ENCODE measurements around the gene TRPV4. TPM values are rescaled to one million over a fixed set of nuclear protein-coding genes. Genes with fewer than 3 reads are reported as not detected.

Gene TRPV4
- total and polyA plus RNA-seq, 9 of the 15 experiments (the other 6 are each of a cell fraction or from before 2014, with no cell fraction given): 0.13 TPM; not detected in 8

GRCh38 chr12:109744986-109745942 lies 87.9 kb downstream of the TRPV4 start (continued):
- TF ChIP-seq, protein P1, sequence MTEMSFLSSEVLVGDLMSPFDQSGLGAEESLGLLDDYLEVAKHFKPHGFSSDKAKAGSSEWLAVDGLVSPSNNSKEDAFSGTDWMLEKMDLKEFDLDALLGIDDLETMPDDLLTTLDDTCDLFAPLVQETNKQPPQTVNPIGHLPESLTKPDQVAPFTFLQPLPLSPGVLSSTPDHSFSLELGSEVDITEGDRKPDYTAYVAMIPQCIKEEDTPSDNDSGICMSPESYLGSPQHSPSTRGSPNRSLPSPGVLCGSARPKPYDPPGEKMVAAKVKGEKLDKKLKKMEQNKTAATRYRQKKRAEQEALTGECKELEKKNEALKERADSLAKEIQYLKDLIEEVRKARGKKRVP (CRISPR knock-in tag; IDR thresholded peaks at IDR 0.05): no peak
- TF ChIP-seq, protein P2, sequence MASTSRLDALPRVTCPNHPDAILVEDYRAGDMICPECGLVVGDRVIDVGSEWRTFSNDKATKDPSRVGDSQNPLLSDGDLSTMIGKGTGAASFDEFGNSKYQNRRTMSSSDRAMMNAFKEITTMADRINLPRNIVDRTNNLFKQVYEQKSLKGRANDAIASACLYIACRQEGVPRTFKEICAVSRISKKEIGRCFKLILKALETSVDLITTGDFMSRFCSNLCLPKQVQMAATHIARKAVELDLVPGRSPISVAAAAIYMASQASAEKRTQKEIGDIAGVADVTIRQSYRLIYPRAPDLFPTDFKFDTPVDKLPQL (IDR thresholded peaks at IDR 0.05; ENCODE audit: extremely low read depth, insufficient read length): no peak
- TF ChIP-seq ZNF699 (CRISPR knock-in tag; IDR thresholded peaks at IDR 0.05; ENCODE audit: insufficient replicate concordance): no peak

DNA sequence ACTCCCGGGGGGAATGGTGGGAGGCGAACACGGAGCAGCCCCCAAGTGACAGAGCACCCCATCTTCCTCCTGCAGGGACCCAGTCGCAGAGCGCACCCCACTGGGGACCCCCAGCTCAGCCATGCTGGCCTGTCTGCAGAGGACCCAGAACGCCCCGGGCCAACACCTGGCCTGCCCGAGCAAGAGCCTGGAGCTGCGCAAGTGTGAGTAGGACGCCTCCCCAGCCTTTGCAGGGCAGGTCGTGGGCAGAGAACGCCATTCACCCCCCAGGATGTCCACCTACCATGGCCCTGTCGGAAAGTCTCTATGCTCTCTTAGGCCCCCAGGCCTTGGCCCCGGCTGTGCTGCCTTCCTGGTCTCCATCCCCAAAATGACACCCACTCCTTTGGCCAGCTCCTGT lies 89.2 kb downstream of the TRPV4 start:
- Histone ChIP-seq H3K27ac (ENCODE audit: extremely low read depth, low read depth, low read length) (no peak overlapping the region), H3K4me3 (no peak overlapping the region), H3K9ac (ENCODE audit: insufficient read depth in 1 of 2, low read depth in 2 of 2, low read length in 2 of 2) (no peak overlapping the region), H2AFZ (ENCODE audit: low read depth, low read length) (no peak overlapping the region), H3K4me1 (replicated peaks in 1 of 2; ENCODE audit: control insufficient read depth in 2 of 2, insufficient read depth in 2 of 2, low read length in 2 of 2) (peaks cover 7 to 16% of the 10 kb centered on the region in 2 experiments; a peak in 3 of 5 replicates), H4K20me1 (replicated peaks; ENCODE audit: control insufficient read depth, insufficient read depth, low read length) (peaks cover 13% of the 10 kb centered on the region; the same call in 1 of the 2 replicates), H3K9me3 (replicated peaks; ENCODE audit: control insufficient read depth, insufficient read depth, low read depth, low read length) (no peaks in the 10 kb centered on the region), H3K9me1 (ENCODE audit: control insufficient read depth, insufficient read depth, low read length) (no peaks in the 10 kb centered on the region), H3K27me3 (ENCODE audit: control insufficient read depth in 2 of 2, insufficient read depth in 2 of 2, low read length in 2 of 2) (peaks cover 8 to 34% of the 10 kb centered on the region in 2 experiments; a peak in 4 of 5 replicates), H3K79me2 (ENCODE audit: control insufficient read depth, insufficient read depth, low read length) (no peaks in the 10 kb centered on the region), H3K4me2 (ENCODE audit: insufficient read depth, low read length) (no peak overlapping the region), H3K36me3 (ENCODE audit: control insufficient read depth, insufficient read depth, low read length) (no peaks in the 10 kb centered on the region)
- ChIA-PET POLR2A (interaction anchor here (0.5 to 1.6 kb wide), 2 partner anchors 19 to 171 kb away, joined by 3 read pairs; no protein-coding TSS in a partner anchor), CTCF (ENCODE audit: low intra/inter-chr PET ratio) (no interaction called here)
- BruUV-seq (replicated peaks): no TSS peak
- TF ChIP-seq BACH1 (tag; IDR thresholded peaks at IDR 0.05): no peak
- TF ChIP-seq GTF2F1 (IDR thresholded peaks at IDR 0.05; ENCODE audit: low read depth, low read length): no peak
- no peak for TF ChIP-seq C11orf30 (IDR thresholded peaks at IDR 0.05; ENCODE audit: low read depth)
- TF ChIP-seq TEAD1 (CRISPR knock-in tag; IDR thresholded peaks at IDR 0.05): no peak
- no peak for TF ChIP-seq MED1 (CRISPR knock-in tag; IDR thresholded peaks at IDR 0.05; ENCODE audit: borderline replicate concordance)
- no peak for TF ChIP-seq CBFB (CRISPR knock-in tag; IDR thresholded peaks at IDR 0.05)
- no peak for TF ChIP-seq CBX5 (IDR thresholded peaks at IDR 0.05; ENCODE audit: borderline replicate concordance, low read depth)
- TF ChIP-seq, protein P3, sequence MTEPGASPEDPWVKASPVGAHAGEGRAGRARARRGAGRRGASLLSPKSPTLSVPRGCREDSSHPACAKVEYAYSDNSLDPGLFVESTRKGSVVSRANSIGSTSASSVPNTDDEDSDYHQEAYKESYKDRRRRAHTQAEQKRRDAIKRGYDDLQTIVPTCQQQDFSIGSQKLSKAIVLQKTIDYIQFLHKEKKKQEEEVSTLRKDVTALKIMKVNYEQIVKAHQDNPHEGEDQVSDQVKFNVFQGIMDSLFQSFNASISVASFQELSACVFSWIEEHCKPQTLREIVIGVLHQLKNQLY (CRISPR knock-in tag; conservative IDR thresholded peaks at IDR 0.05): no peak
- TF ChIP-seq ZNF589 (CRISPR knock-in tag; IDR thresholded peaks at IDR 0.05; ENCODE audit: low read depth): no peak
- no peak for TF ChIP-seq MEF2D (tag; conservative IDR thresholded peaks at IDR 0.05; ENCODE audit: low read depth)
- TF ChIP-seq THRAP3 (IDR thresholded peaks at IDR 0.05; ENCODE audit: borderline replicate concordance): no peak
- FAIRE-seq (no peak), DNase-seq (ENCODE audit: extremely low read depth in 1 of 4, low spot score in 3 of 4) (no peak), ATAC-seq (no peak)
- intact Hi-C loops (cut with micrococcal nuclease): no loop called here
- WGBS (ENCODE audit: insufficient coverage, low coverage, missing lambda C conversion rate): 3% methylated on average over 12 of the region's 14 CpGs
- in situ Hi-C loops (cut with MboI): no loop called here
